ENCODE data around the gene HIVEP3. TPM values are rescaled to one million over a fixed set of nuclear protein-coding genes. Genes with fewer than 3 reads are reported as not detected.

Gene HIVEP3
- total and polyA plus RNA-seq, 2 donors (not counting 1 experiment from before 2014, with no cell fraction given): 2.0 to 5.1 TPM

GRCh38 chr1:41715441-41716095, 203.2 kb downstream of the HIVEP3 start:
- TF ChIP-seq EZH2 (IDR thresholded peaks at IDR 0.05; ENCODE audit: borderline replicate concordance, insufficient read depth, low read depth, low read length, poor library complexity, severe bottlenecking): no peak
- no peak for TF ChIP-seq CTCF (IDR thresholded peaks at IDR 0.05)
- H3K27ac Mint-ChIP-seq: no peak overlapping the region
- peaks cover 23% of the 10 kb centered on the region for H3K4me1 Mint-ChIP-seq
- DNase-seq (no peak), ATAC-seq (ENCODE audit: low read depth) (no peak)
- no peak overlapping the region for H3K4me3 Mint-ChIP-seq
- Histone ChIP-seq H2AFZ (ENCODE audit: insufficient read depth, low read depth, low read length, poor library complexity, severe bottlenecking) (no peak overlapping the region), H3K27ac (ENCODE audit: low read length in 2 of 2) (no peak overlapping the region), H4K20me1 (ENCODE audit: control insufficient read depth, insufficient read depth, low read length, poor library complexity, severe bottlenecking) (no peaks in the 10 kb centered on the region), H3K4me2 (replicated peaks; ENCODE audit: low read depth, low read length, poor library complexity, severe bottlenecking) (no peak overlapping the region), H3K79me2 (ENCODE audit: control insufficient read depth, insufficient read depth, low read length) (no peaks in the 10 kb centered on the region), H3K9me3 (ENCODE audit: control extremely low read depth in 1 of 3, control insufficient read depth in 2 of 3, insufficient read depth in 1 of 3, low read length in 2 of 3) (no peaks in the 10 kb centered on the region), H3K9ac (ENCODE audit: low read length) (no peak overlapping the region), H3K36me3 (replicated peaks in 1 of 2; ENCODE audit: control extremely low read depth in 1 of 2, control insufficient read depth in 1 of 2, extremely low read depth in 1 of 2, insufficient read depth in 2 of 2, low read length in 1 of 2) (no peaks in the 10 kb centered on the region), H3K27me3 (replicated peaks in 1 of 4; ENCODE audit: control extremely low read depth in 1 of 4, control insufficient read depth in 3 of 4, insufficient read depth in 4 of 4, low read length in 3 of 4) (no peaks in the 10 kb centered on the region), H3K4me1 (ENCODE audit: control insufficient read depth in 2 of 2, insufficient read depth in 2 of 2, low read length in 2 of 2) (peaks cover 11 to 20% of the 10 kb centered on the region in 2 donors), H3K4me3 (ENCODE audit: control extremely low read depth in 1 of 5, extremely low read depth in 1 of 5, insufficient read depth in 1 of 5, low read depth in 2 of 5, low read length in 4 of 5) (no peak overlapping the region)
- 95% methylated on average over 8 of the region's 8 CpGs for WGBS (ENCODE audit: insufficient coverage)
- ChIA-PET CTCF (no interaction called here), POLR2A (no interaction called here)
- intact Hi-C loops (cut with micrococcal nuclease): no loop called here
- no peaks in the 10 kb centered on the region for H3K9me3 Mint-ChIP-seq (ENCODE audit: insufficient read depth)
- no peaks in the 10 kb centered on the region for H3K27me3 Mint-ChIP-seq

DNA sequence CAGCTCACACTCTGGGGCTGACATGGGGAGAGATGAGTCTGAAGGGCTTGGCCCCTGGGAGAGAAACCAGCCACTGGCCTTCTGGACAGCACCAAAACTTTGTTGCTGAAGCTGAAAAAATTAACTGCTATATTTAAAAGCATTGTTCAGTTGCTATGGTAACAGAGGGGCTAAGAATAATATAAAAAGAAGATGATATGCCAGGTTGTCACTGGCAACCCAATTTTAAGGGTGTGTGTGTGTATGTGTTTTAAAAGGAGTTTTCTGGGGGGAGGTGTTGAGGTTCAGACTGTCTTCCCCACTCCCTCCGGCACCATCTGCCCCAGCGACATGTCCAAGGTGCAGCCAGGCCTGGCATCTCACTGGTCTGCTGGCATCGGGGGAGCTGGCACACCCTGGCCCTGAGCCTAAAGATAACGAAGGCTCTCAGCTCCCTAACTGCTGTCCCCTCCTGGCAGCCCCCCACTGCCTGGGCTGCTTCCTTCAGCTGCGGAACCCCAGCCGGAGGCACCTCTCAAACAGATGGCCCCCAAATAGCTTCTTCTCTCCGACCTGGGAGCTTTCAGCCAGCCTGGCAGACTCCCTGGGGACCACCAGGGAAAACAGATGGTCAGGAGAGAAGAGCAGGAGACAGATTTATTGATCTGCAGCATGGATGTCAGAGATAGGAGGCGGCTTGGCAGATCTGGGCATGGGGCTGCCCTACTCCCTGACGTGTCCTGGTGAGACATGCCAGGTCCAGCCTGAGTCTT, 203.9 kb downstream of the HIVEP3 start:
- H3K27me3 Mint-ChIP-seq: no peaks in the 10 kb centered on the region
- no peak overlapping the region for H3K27ac Mint-ChIP-seq
- Histone ChIP-seq H3K79me2 (ENCODE audit: control insufficient read depth, insufficient read depth, low read length) (no peaks in the 10 kb centered on the region), H3K4me3 (ENCODE audit: control extremely low read depth in 1 of 5, extremely low read depth in 1 of 5, insufficient read depth in 1 of 5, low read depth in 2 of 5, low read length in 4 of 5) (no peak overlapping the region), H3K4me2 (replicated peaks; ENCODE audit: low read depth, low read length, poor library complexity, severe bottlenecking) (no peak overlapping the region), H3K9me3 (ENCODE audit: control extremely low read depth in 1 of 3, control insufficient read depth in 2 of 3, insufficient read depth in 1 of 3, low read length in 2 of 3) (no peaks in the 10 kb centered on the region), H3K27me3 (replicated peaks in 1 of 4; ENCODE audit: control extremely low read depth in 1 of 4, control insufficient read depth in 3 of 4, insufficient read depth in 4 of 4, low read length in 3 of 4) (no peaks in the 10 kb centered on the region), H4K20me1 (ENCODE audit: control insufficient read depth, insufficient read depth, low read length, poor library complexity, severe bottlenecking) (no peaks in the 10 kb centered on the region), H3K27ac (ENCODE audit: low read length in 2 of 2) (no peak overlapping the region), H3K9ac (ENCODE audit: low read length) (no peak overlapping the region), H2AFZ (ENCODE audit: insufficient read depth, low read depth, low read length, poor library complexity, severe bottlenecking) (no peak overlapping the region), H3K36me3 (replicated peaks in 1 of 2; ENCODE audit: control extremely low read depth in 1 of 2, control insufficient read depth in 1 of 2, extremely low read depth in 1 of 2, insufficient read depth in 2 of 2, low read length in 1 of 2) (no peaks in the 10 kb centered on the region), H3K4me1 (ENCODE audit: control insufficient read depth in 2 of 2, insufficient read depth in 2 of 2, low read length in 2 of 2) (peaks cover 11 to 19% of the 10 kb centered on the region in 2 donors)
- H3K4me3 Mint-ChIP-seq: no peak overlapping the region
- DNase-seq: no peak
- TF ChIP-seq EZH2 (IDR thresholded peaks at IDR 0.05; ENCODE audit: borderline replicate concordance, insufficient read depth, low read depth, low read length, poor library complexity, severe bottlenecking): no peak
- TF ChIP-seq CTCF (IDR thresholded peaks at IDR 0.05): no peak
- no peak for ATAC-seq (ENCODE audit: low read depth)
- H3K9me3 Mint-ChIP-seq (ENCODE audit: insufficient read depth): no peaks in the 10 kb centered on the region
- 76% methylated on average over 8 of the region's 9 CpGs for WGBS (ENCODE audit: insufficient coverage)
- ChIA-PET CTCF (no interaction called here), POLR2A (no interaction called here)
- peaks cover 17% of the 10 kb centered on the region for H3K4me1 Mint-ChIP-seq
- intact Hi-C loops (cut with micrococcal nuclease): no loop called here
